ENCODE results near the gene FFAR3.

DNA sequence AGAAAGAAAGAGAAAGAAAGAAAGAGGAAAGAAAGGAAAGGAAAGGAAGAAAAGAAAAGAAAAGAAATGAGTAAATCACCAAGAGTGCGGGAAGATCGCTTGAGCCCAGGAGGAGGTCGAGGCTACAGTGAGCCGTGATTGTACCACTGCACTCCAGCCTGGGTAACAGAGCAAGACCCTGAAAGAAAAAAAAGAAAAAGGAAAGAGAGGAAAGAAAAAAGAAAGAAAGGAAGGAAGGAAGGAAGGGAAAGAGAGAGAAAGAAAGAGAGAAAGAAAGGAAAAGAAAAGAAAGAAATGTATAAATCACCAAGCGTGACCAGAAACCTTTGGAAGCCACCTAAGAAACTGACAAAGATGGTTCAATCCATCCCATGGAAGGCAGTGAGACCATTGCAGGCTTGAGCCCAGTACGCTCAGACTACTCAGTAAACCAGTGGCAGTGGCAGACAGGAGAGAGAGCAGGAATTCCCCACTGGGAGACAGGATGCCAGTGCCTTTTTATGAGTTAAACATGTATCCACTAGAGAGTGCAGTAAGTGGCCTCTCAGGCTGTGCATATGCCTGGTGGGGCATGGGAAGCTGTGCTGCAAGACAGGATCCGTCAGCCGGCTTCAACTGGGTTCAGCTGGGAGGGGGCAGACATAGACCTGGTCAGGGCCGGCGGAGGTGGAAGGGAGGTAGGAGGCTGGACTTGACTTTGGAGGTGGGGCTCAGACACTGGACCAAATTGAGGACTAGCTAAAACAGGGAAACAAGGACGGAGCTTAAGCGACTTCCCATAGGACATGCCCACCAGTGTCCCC, 17.4 kb downstream of the FFAR3 start:
- TF ChIP-seq, protein P1, sequence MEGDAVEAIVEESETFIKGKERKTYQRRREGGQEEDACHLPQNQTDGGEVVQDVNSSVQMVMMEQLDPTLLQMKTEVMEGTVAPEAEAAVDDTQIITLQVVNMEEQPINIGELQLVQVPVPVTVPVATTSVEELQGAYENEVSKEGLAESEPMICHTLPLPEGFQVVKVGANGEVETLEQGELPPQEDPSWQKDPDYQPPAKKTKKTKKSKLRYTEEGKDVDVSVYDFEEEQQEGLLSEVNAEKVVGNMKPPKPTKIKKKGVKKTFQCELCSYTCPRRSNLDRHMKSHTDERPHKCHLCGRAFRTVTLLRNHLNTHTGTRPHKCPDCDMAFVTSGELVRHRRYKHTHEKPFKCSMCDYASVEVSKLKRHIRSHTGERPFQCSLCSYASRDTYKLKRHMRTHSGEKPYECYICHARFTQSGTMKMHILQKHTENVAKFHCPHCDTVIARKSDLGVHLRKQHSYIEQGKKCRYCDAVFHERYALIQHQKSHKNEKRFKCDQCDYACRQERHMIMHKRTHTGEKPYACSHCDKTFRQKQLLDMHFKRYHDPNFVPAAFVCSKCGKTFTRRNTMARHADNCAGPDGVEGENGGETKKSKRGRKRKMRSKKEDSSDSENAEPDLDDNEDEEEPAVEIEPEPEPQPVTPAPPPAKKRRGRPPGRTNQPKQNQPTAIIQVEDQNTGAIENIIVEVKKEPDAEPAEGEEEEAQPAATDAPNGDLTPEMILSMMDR (IDR thresholded peaks at IDR 0.05; ENCODE audit: low read length), result no peak
- TF ChIP-seq EZH2 (IDR thresholded peaks at IDR 0.05; ENCODE audit: borderline replicate concordance, low read length), result no peak

Data from OCI-LY1 (cell line).